ENCODE results near the gene KRTAP22-2.

The KRTAP22-2 gene

DNA sequence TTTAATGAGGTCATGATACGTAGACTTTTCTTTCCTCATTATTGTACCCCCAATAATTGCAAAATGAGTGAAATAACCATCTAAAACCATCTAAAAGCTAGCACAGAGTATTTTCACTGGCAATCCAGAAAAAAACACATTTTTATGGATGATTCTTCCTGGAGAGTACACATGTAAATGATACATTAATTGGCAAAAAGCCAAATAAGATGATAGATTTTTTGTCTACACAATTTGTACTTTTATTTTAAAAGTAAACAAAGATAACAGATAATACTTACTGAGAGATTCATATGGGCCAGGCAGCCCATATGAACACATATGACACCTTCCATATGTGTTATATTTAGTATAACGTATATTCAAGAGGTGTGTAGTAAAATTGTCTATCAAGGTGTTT lies 26.6 kb downstream of the KRTAP22-2 start:
- DNase-seq (ENCODE audit: low read depth in 2 of 3, low spot score in 1 of 3): no peak

DNA sequence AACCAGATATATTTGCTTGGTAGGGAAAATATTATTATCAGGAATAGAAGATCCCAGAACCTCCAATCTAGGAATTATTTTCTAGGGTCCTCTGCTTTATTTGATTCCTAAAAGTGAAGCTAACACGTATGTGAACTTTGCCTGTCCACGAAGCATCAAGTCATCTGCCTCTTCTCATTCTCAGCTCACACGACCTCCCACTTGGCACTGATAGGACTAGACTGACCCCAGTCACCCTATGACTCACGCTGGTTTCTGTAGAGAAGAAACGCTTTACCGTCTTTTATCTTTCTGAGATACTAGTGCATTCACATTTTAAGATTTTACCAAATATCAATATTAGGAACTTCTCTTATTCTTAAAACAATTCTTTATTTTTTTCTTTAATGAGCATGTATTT lies 27.1 kb downstream of the KRTAP22-2 start:
- DNase-seq (ENCODE audit: low read depth in 2 of 3, low spot score in 1 of 3): no peak

DNA sequence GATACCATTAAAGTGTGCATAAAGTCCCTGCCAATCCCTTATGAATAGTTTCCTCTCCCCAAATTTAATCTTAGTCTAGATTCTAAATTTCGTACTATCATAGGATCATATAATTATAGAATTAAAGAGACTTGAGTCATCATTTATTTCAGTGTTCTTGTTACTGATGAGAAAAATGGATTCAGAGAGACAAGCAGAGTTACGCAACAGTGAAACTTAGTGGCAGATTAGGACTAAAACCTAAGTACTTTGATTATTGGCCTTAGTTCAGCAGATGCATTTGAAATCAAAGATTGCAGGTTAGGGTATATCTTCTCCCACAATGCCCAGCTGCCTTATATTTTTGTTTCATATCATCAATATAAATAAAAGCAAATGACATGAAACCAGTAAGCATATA lies 28.2 kb downstream of the KRTAP22-2 start:
- DNase-seq (ENCODE audit: low read depth in 2 of 3, low spot score in 1 of 3): no peak

DNA sequence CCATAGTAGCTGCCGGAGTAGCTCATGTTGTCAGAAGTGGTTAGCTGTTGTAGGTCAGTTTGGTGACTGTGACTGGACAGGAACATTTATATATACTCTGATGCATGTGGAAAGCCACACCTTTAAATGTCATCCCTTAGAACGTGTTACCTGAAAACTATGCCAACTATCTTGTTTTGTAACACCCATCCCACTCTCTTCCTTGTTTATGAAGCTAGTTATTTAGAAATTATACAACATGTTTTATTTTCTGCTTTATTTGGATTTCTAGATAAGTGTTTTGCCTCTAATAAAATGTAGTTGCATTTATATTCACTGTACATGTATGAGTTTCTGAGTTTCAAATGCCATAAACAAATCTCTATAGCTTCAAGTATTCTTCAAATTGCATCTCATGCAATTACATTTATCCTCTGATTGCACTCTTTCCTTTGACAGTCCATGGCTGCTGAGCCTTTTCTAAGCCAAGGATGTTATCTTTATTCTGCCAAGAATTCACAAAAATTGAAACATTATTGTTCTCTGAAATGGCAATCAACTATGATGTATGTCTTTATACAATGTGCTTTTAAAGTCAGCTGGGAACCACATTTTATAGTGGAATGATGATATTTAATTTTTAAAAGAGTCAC lies 28.8 kb downstream of the KRTAP22-2 start, which contains the start of gene KRTAP19-7:
Gene KRTAP19-7, minus strand, starts transcription at position 51 of the 632 bp plus-strand sequence. Its CDS starts 25 bp downstream, at position 26.
- no peak for DNase-seq (ENCODE audit: low read depth in 2 of 3, low spot score in 1 of 3)

DNA sequence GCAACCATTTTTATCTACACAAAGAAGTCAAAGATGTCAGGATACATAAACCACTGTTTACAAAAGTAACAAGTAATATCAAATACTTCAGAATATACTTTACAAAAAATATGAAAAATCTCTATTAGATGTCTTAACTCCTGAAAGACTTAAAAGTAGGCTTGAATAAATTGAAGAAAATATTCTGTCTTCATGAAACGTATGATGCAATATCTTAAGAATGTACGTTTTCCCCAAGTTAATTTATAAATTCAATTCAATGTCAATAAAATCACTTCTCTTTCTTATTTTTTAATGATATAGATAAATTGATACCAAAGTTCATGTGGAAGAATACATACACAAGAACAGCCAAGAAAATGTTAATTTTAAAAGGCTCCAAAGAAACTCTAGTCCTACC lies 35.1 kb downstream of the KRTAP22-2 start:
- no peak for DNase-seq (ENCODE audit: low read depth in 2 of 3, low spot score in 1 of 3)

DNA sequence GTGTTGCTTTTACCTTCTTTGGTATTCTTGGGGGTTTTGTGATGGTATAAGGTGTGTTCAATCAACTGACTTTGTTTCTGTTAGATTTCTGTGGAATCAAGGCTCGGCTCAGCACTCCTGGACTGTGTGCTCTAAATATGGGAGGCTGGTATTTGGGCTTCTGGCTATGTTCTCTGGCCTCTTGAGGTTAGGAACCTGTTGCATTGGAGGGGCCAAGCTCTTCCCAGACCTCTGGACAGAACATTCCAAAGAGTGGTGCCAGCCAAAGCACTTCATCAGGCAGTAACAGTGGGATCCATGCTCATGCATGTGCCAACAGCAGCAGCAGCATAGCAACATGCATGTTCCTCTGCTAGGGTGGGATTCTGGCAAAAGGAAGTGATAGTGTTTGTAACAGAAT lies 37.4 kb downstream of the KRTAP22-2 start:
- DNase-seq (ENCODE audit: low read depth in 2 of 3, low spot score in 1 of 3): no peak

DNA sequence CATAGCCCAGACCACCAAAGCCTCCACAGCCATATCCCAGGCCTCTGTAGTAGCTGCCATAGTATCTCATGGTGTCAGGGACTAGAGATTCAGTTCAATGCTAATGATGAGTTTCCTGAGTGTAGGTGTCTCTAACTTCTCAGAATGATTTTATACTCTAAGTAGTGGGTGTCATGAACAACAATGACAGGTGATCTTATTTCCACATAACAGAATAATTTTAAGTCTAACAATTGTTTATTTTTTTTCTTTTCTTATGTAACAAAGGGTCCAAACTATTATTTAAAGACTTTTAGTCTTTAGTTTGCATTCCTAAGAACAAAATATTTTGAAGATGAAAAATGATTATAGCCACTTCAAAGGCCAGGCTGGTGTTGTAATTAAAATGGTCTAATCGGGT lies 48.4 kb downstream of the KRTAP22-2 start, which contains the start of gene KRTAP19-6:
Gene KRTAP19-6, minus strand, starts transcription at position 101 of the 400 bp plus-strand sequence. Its CDS starts 31 bp downstream, at position 70.
- no peak for DNase-seq (ENCODE audit: low read depth in 2 of 3, low spot score in 1 of 3)

Measured in stimulated activated CD4-positive, alpha-beta T cell treated with anti-CD3 and anti-CD28 coated beads, Interleukin-12 subunit alpha, Interleukin-12 subunit beta, amount 100 ng/mL, for 48 hours (primary cell).